ENCODE measurements around the gene GRID2. TPM values are rescaled to one million over a fixed set of nuclear protein-coding genes. Genes with fewer than 3 reads are reported as not detected.

GRID2 gene
- total and polyA plus RNA-seq, 12 donors: 0.55 to 4.0 (median 2.0) TPM

DNA sequence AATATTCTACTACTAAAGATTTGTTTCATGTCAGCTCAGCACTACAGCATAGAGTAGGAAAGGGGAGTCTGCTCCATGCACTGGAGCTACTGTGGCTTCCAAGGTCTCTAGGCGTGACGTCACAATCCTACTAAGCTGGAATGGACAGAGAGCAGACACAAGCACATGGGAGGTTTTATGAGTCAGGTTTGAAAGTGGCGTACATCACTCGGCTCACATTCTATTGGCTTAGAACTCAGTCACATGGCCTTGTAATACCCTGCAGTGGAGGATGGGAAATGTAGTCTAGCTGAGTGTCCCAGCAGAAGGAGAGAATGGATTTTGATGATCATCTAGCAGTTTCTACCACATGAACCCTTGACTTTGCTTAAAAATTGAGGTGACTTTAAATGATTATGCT, 899.9 kb downstream of the GRID2 start:
- Histone ChIP-seq H3K27me3 (no peaks in the 10 kb centered on the region), H3K9me3 (replicated peaks in 1 of 3) (no peaks in the 10 kb centered on the region), H3K4me3 (no peak overlapping the region), H3K36me3 (replicated peaks in 1 of 2) (no peaks in the 10 kb centered on the region), H3K27ac (no peak overlapping the region), H3K4me1 (replicated peaks in 1 of 2) (no peaks in the 10 kb centered on the region)
- TF ChIP-seq, protein P1, sequence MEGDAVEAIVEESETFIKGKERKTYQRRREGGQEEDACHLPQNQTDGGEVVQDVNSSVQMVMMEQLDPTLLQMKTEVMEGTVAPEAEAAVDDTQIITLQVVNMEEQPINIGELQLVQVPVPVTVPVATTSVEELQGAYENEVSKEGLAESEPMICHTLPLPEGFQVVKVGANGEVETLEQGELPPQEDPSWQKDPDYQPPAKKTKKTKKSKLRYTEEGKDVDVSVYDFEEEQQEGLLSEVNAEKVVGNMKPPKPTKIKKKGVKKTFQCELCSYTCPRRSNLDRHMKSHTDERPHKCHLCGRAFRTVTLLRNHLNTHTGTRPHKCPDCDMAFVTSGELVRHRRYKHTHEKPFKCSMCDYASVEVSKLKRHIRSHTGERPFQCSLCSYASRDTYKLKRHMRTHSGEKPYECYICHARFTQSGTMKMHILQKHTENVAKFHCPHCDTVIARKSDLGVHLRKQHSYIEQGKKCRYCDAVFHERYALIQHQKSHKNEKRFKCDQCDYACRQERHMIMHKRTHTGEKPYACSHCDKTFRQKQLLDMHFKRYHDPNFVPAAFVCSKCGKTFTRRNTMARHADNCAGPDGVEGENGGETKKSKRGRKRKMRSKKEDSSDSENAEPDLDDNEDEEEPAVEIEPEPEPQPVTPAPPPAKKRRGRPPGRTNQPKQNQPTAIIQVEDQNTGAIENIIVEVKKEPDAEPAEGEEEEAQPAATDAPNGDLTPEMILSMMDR (IDR thresholded peaks at IDR 0.05): no peak
- no peak for TF ChIP-seq POLR2A (IDR thresholded peaks at IDR 0.05)
- WGBS, 4 donors: 57 to 65% (median 60%) methylated on average over 3 to 4 of the region's 4 CpGs
- DNase-seq: peak in 5 of 7 donors; percentile 12 to 44 (median 20)
- intact Hi-C loops (cut with DNase I): no loop called here

DNA sequence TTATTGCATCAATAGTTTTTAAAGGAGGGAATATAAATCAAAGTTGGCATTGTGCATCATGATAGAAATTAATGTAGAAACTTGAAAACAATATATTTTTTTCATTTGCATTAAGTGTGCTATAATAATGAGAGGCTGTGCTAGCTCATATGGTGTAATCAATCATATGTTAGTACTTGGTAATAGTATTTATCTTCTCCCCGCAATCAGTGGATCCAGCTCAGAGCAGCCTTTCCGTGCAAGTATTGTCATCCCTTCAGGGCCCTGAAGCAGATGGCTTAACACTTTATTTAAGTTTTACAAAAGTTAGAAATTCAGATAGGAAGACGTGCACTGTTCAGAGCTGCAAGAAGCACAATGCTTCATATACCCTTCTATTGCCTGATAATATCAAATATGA, 908.5 kb downstream of the GRID2 start:
- Histone ChIP-seq H3K4me1 (replicated peaks in 1 of 2) (no peaks in the 10 kb centered on the region), H3K4me3 (no peak overlapping the region), H3K36me3 (replicated peaks in 1 of 2) (no peaks in the 10 kb centered on the region), H3K27me3 (no peaks in the 10 kb centered on the region), H3K27ac (no peak overlapping the region), H3K9me3 (replicated peaks in 1 of 3) (no peaks in the 10 kb centered on the region)
- DNase-seq: no peak
- intact Hi-C loops (cut with DNase I): no loop called here
- TF ChIP-seq, protein P1 (IDR thresholded peaks at IDR 0.05): no peak
- TF ChIP-seq POLR2A (IDR thresholded peaks at IDR 0.05): no peak
- WGBS, 4 donors: 77 to 86% (median 82%) methylated on average over 3 of the region's 3 CpGs

DNA sequence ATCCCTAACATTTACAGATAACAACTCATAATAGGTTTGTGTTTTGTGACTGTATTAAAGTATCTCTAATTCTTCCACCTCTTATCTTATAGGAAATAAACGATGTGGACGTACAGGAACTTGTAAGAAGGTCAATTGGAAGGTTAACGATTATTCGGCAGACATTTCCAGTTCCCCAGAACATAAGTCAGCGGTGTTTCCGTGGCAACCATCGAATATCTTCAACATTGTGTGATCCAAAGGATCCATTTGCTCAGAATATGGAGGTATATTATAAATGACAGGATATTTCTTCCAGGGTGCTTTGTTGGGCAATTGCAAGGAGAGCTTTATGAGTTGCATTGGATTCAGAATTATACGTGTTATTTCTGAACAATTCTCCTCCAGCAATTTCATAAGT, 912.9 kb downstream of the GRID2 start:
- H3K36me3 ChIP-seq (replicated peaks in 1 of 2): no peaks in the 10 kb centered on the region
- H3K4me1 ChIP-seq (replicated peaks in 1 of 2): no peaks in the 10 kb centered on the region
- 76 to 84% (median 80%) methylated on average over 8 of the region's 8 CpGs for WGBS, 4 donors
- H3K9me3 ChIP-seq (replicated peaks in 1 of 3): no peaks in the 10 kb centered on the region
- no peak overlapping the region for H3K27ac ChIP-seq
- DNase-seq: no peak
- intact Hi-C loops (cut with DNase I): no loop called here
- no peak overlapping the region for H3K4me3 ChIP-seq
- H3K27me3 ChIP-seq: no peaks in the 10 kb centered on the region
- no peak for TF ChIP-seq POLR2A (IDR thresholded peaks at IDR 0.05)
- TF ChIP-seq, protein P1 (IDR thresholded peaks at IDR 0.05): no peak

DNA sequence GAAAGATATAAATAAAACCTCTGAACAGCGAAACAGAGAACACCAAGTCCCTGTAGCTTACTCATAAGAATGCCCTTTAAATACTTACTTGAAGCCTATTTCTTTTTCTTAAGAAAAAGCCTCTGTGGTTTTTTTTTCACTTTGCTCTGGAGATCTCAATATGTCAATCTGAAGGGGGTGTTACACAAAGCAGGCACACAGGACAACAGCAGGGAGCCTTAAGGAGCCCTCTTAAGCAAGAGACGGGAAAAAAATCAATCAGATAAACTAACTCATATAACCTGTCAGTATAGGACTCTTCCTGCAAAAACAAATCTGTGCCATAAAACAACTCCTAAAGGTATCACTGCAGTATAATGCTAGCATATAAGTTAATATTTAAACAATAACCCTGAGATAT, 913.7 kb downstream of the GRID2 start:
- H3K27ac ChIP-seq: no peak overlapping the region
- H3K4me3 ChIP-seq: no peak overlapping the region
- no peaks in the 10 kb centered on the region for H3K4me1 ChIP-seq (replicated peaks in 1 of 2)
- WGBS, 4 donors: 81 to 87% (median 84%) methylated on average over 2 of the region's 2 CpGs
- intact Hi-C loops (cut with DNase I): no loop called here
- TF ChIP-seq, protein P1 (IDR thresholded peaks at IDR 0.05): no peak
- TF ChIP-seq POLR2A (IDR thresholded peaks at IDR 0.05): no peak
- DNase-seq: no peak
- H3K27me3 ChIP-seq: no peaks in the 10 kb centered on the region
- H3K36me3 ChIP-seq (replicated peaks in 1 of 2): no peaks in the 10 kb centered on the region
- H3K9me3 ChIP-seq (replicated peaks in 1 of 3): no peaks in the 10 kb centered on the region
